Measurements from ENCODE around the gene NEK8.
"Not testable (repeated sequence)": the region's sequence is repeated elsewhere in the genome, so short reads cannot be mapped to it uniquely, and the experiment has no call there.

NEK8 gene

GRCh38 chr17:28725660-28726225 is 2.8 kb upstream of the NEK8 start:
- DNase-seq (ENCODE audit: low read depth in 2 of 2): no peak

- DNase-seq (ENCODE audit: low read depth in 2 of 2): peak in 1 of 2 donors; percentile 39
These were observed 2.4 kb upstream of the NEK8 start, which contains the start of gene TLCD1 for GRCh38 chr17:28726226-28726626. TLCD1 (minus strand) TSS chr17:28726233; CDS start chr17:28726097, 136 bp downstream.

DNA sequence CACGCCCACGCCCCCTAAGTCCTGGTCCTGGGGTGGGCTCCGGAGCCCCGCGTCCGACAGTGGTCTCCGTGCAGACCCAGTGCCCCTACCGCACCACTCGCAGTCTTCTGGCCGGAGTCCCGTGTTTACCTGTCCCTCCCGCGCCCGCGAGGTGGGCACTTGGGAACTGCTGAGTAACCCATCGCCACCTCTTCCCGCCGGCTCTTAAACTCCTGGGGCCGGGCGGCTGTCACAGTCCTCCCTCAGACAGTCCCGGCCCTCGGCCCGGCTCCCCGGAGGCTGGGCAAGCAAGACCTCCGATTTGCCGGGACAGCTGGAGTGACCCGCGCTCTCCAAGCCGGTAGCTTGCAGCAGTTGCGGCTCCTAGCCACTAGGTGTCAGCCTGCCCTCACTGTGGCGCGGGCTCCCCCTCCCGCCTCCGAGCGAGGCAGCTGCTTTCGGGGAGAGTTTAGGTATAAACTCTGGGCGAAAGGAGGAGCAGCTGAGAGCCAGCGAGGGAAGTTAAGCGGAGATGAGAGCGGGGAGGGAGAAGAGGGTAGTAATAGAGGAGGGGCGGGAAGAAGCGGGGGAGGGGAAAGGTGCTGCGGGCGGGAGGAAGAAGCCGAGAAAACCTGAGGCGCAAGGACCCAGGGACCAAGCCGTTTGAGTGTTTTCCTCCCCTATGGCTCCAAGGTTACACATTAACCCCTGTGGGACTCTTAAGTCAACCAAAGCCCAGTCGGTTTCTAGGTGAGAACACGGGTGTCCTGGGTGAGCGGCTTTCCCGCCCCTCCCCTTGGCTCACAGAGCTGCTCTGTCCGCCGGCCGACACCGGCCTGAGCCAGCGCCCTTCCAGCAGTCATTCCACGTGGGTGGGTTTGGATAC is 1.7 kb upstream of the NEK8 start:
- DNase-seq (ENCODE audit: low read depth in 2 of 2): peak; percentile 77 to 82

GRCh38 chr17:28729950-28730330 is 1.4 kb downstream of the NEK8 start:
- no peak for DNase-seq (ENCODE audit: low read depth in 2 of 2)

- DNase-seq (ENCODE audit: low read depth in 2 of 2): no peak
These were observed 4.8 kb downstream of the NEK8 start for GRCh38 chr17:28733346-28733745.

- DNase-seq (ENCODE audit: low read depth in 2 of 2): no peak
These were observed 6.2 kb downstream of the NEK8 start for GRCh38 chr17:28734712-28735241.

DNA sequence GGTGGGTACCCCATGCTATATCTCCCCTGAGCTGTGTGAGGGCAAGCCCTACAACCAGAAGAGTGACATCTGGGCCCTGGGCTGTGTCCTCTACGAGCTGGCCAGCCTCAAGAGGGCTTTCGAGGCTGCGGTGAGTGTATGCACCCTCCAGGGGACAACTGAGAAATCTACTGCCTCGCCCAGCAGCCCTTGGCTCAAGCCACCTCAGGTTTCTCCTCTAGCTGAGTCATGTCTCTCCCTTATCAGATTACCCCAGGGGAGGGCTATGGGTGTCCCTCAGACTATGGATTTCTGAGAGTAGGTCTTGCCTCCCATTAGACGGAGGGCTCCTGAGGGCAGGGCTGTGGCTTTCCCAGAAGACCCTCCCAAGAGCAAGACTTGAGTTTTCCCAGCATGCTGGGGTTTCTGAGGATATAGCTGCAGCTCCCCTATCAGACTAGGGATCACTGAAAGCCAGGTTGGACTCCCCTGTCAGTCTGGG is 6.7 kb downstream of the NEK8 start:
- DNase-seq (ENCODE audit: low read depth in 2 of 2): no peak

GRCh38 chr17:28735913-28736769 is 7.6 kb downstream of the NEK8 start:
- not testable (repeated sequence) for DNase-seq (ENCODE audit: low read depth in 2 of 2)

DNA sequence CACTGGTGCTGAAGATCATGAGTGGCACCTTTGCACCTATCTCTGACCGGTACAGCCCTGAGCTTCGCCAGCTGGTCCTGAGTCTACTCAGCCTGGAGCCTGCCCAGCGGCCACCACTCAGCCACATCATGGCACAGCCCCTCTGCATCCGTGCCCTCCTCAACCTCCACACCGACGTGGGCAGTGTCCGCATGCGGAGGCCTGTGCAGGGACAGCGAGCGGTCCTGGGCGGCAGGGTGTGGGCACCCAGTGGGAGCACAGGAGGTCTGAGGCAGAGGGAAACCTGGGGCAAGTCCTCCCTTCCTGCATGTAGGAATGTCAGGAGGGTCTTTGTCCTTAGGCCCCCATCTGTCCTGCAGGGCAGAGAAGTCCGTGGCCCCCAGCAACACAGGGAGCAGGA is 8.7 kb downstream of the NEK8 start:
- DNase-seq (ENCODE audit: low read depth in 2 of 2): no peak

DNA sequence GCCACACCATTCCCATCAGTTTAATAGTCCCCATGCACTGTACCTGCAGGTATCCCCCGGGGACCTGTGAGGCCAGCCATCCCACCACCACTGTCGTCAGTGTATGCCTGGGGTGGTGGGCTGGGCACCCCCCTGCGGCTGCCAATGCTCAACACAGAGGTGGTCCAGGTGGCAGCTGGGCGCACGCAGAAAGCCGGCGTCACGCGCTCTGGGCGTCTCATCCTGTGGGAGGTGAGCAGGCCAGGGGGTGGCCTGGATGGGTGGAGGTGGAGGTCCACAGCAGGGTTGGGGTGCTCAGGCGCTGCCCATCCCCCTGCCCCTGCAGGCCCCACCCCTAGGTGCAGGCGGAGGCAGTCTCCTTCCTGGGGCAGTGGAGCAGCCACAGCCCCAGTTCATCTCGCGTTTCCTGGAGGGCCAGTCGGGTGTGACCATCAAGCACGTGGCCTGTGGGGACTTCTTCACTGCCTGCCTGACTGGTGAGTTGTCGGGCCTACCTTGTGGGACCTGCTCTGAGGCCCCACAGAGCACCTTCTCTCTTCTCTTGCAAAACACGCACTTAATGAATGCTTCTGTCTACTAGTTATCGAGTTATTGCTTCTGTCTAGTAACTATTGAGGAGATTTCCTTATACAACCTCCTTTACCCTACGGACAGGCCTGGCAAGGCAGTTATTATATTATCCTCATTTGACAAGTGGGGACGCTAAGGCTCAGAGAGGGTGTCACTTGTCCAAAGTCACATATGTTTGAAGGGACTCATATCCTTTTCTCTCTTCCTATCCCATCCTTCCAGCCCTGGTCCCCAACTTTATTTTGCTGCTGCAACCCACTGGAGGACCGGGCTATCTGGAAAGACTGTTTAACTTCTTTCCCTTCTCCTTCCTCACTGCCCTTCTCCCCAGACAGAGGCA is 9.4 kb downstream of the NEK8 start:
- DNase-seq (ENCODE audit: low read depth in 2 of 2): no peak

- peak; percentile 47 to 74 for DNase-seq (ENCODE audit: low read depth in 2 of 2)
These were observed 10.2 kb downstream of the NEK8 start for GRCh38 chr17:28738680-28739384.

GRCh38 chr17:28740406-28741357 is 12.1 kb downstream of the NEK8 start:
- DNase-seq (ENCODE audit: low read depth in 2 of 2): no peak

GRCh38 chr17:28741358-28742349 is 13.1 kb downstream of the NEK8 start:
- DNase-seq (ENCODE audit: low read depth in 2 of 2): no peak

DNA sequence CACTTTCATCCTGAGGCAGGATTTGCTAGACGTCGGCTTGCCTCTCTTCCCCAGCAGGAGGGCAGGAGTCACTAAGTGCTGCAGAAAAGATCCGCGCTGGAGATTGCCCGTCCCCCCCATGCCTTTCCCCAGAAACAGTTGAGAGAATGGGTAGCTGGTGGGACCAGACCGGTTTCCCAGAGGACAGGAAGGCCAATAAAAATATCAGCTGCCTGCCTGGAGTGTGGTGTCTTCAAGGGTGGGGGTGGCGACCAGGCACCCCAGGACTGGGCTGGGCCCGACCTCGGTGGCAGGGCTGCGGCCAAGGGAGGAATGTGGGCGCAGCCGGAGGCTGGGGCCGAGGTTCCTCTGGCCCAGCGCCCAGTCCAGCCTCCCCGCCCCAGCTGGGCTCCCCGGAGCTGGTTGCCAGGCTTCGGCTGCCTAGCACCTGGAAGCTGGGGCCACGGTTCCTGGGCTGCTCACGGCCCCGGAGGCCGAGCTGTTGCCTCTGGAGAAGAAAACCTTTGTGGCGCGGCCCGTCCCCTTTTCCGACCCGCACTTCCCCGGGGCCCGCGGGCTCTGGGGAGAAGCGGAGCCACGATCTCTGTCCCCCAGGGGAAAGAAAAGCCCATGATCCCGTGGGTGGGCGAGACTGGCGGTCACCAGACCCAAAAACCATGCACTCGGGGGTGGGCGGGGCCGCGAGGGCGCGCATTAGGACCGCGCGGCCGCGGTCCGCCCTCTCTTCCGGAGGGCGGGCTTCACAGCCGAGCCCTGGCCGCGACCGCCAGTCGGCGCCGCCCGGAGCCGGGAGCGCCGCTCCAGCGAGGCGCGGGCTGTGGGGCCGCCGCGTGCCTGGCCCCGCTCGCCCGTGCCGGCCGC is 14.9 kb downstream of the NEK8 start, which contains the start of gene TRAF4:
Gene TRAF4 (plus strand): TSS at position 769 of the 861 bp plus-strand sequence. CDS start 102 bp downstream, outside the sequence.
- DNase-seq (ENCODE audit: low read depth in 2 of 2): peak; percentile 49 to 55

- peak; percentile 48 for DNase-seq (ENCODE audit: low read depth in 2 of 2)
These were observed 15.8 kb downstream of the NEK8 start for GRCh38 chr17:28744104-28744971.
